HEK293 (cell line): ENCODE results near the gene TANGO2.

Experiments
- CTCF ChIA-PET: fragments of 350-600 bp; formaldehyde crosslinking; extraction: SDS; loops from one replicate; lab custom pipeline; 2021; ENCODE audit warnings: antibody characterized with exemption; lab: Yijun Ruan, JAX
- POLR2A ChIA-PET: fragments of 300-600 bp; formaldehyde crosslinking; extraction: SDS; loops from one replicate; lab custom pipeline; 2020; ENCODE audit warnings: antibody characterized with exemption, inconsistent platforms; lab: Yijun Ruan, JAX
- H3K27ac ChIP-seq: fragments of 200-500 bp; sonication (Bioruptor generic); 2 replicates; pipeline ENCODE4 v1.5.1; 2014; ENCODE audit warnings: low read depth, low read length, control low read depth, inconsistent platforms; ENCODE audit errors: extremely low read depth
- H3K36me3 ChIP-seq, 2 experiments: fragments of 200-500 bp in 1 of 2; sonication (Bioruptor generic) in 1 of 2; 1 replicate in 1 of 2; 2 replicates in 1 of 2; pipeline ENCODE4 v1.5.1; 2014 to 2017; ENCODE audit warnings: inconsistent platforms in 2 of 2, low read length in 2 of 2; ENCODE audit not compliant: control insufficient read depth in 2 of 2, insufficient read depth in 1 of 2
- H3K4me1 ChIP-seq: fragments of 200-500 bp; sonication (Bioruptor generic); 2 replicates; pipeline ENCODE4 v1.5.1; 2014; ENCODE audit warnings: mild to moderate bottlenecking, low read length, inconsistent platforms; ENCODE audit not compliant: control insufficient read depth, insufficient read depth
- H3K4me3 ChIP-seq: 2 replicates; pipeline ENCODE4 v1.5.1; 2011; ENCODE audit warnings: low read depth, mild to moderate bottlenecking, control low read depth, low read length, moderate library complexity
- H3K9me3 ChIP-seq: fragments of 200-500 bp; sonication (Bioruptor generic); 2 replicates; pipeline ENCODE4 v1.5.1; 2014; ENCODE audit warnings: low read depth, low read length, inconsistent platforms; ENCODE audit not compliant: control insufficient read depth, insufficient read depth
- AEBP2 ChIP-seq: fragments of 450-650 bp; formaldehyde crosslinking; IDR thresholded peaks from 2 replicates; pipeline ENCODE4 v1.5.1; 2016; ENCODE audit warnings: missing biosample characterization, missing genetic modification characterization, borderline replicate concordance
- KLF10 ChIP-seq: fragments of 450-650 bp; IDR thresholded peaks from 2 replicates; pipeline ENCODE4 v1.5.1; 2018; ENCODE audit warnings: missing biosample characterization, mild to moderate bottlenecking, missing genetic modification characterization
- ZBTB17 ChIP-seq: fragments of 450-650 bp; formaldehyde crosslinking; IDR thresholded peaks from 2 replicates; pipeline ENCODE4 v1.5.1; 2016; ENCODE audit warnings: missing biosample characterization, missing genetic modification characterization
- ZBTB20 ChIP-seq: fragments of 450-650 bp; formaldehyde crosslinking; IDR thresholded peaks from 2 replicates; pipeline ENCODE4 v1.5.1; 2016; ENCODE audit warnings: missing biosample characterization, missing genetic modification characterization
- ZIC2 ChIP-seq: fragments of 450-650 bp; formaldehyde crosslinking; IDR thresholded peaks from 2 replicates; pipeline ENCODE4 v1.5.1; 2016; ENCODE audit warnings: missing biosample characterization, missing genetic modification characterization
- ZNF10 ChIP-seq: fragments of 450-650 bp; formaldehyde crosslinking; IDR thresholded peaks from 2 replicates; pipeline ENCODE4 v1.5.1; 2017; ENCODE audit warnings: missing biosample characterization, missing genetic modification characterization
- ZNF311 ChIP-seq: fragments of 450-650 bp; formaldehyde crosslinking; IDR thresholded peaks from 2 replicates; pipeline ENCODE4 v1.5.1; 2017; ENCODE audit warnings: missing biosample characterization, missing genetic modification characterization, borderline replicate concordance
- ZNF610 ChIP-seq: fragments of 450-650 bp; formaldehyde crosslinking; IDR thresholded peaks from 2 replicates; pipeline ENCODE4 v1.5.1; 2016; ENCODE audit warnings: missing biosample characterization, missing genetic modification characterization, borderline replicate concordance
- ZNF645 ChIP-seq: fragments of 450-650 bp; formaldehyde crosslinking; IDR thresholded peaks from 2 replicates; pipeline ENCODE4; 2016; ENCODE audit warnings: missing biosample characterization, missing genetic modification characterization
- ZNF677 ChIP-seq: fragments of 450-650 bp; IDR thresholded peaks from 2 replicates; pipeline ENCODE4 v1.5.0; 2018; ENCODE audit warnings: missing biosample characterization, mild to moderate bottlenecking, missing genetic modification characterization, moderate library complexity
- TF ChIP-seq, protein P1 (sequence below): fragments of 450-650 bp; formaldehyde crosslinking; IDR thresholded peaks from 2 replicates; pipeline ENCODE4 v1.5.1; 2016; ENCODE audit warnings: missing biosample characterization, missing genetic modification characterization, borderline replicate concordance

TANGO2 gene

DNA sequence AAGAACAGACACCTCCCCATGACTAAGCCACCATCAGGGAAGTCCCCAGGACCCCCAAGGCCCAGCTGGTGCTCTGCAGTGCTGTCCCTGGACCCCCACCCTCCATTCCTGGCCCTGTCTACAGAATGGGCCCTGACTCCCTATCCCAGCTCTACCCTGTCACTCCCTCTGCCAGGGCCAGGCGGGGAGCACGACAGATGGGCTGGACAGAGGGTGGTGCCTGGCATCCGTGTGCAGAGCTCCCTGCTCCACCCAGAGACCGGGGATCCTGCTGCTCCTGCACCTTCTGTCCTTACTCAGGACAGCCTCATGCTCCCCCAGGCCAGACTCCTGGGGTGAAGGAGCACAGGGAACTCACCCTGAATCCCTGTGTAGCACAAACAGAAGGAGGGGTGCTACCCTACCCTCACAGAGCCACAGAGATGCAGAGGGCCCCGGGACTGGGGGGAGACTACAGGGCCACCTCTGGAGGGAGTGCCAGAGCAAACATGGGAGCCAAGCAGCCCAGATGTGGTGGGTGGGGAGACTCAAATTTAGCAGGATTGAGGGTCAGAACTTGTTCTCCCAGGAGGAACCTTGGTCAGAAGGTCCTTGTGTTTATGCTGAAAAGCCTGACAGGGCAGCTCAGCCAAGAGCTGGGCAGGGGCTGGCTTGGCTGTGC is 6.3 kb upstream of the TANGO2 start:
- POLR2A ChIA-PET = interaction anchor here (1.4 to 3.9 kb wide), 2 partner anchors 26 to 44 kb away, joined by 5 to 26 read pairs; no protein-coding TSS in a partner anchor

GRCh38 chr22:20015187-20015625 is 5.7 kb upstream of the TANGO2 start:
- Histone ChIP-seq H3K27ac (no peak overlapping the region), H3K4me1 (no peaks in the 10 kb centered on the region), H3K9me3 (no peaks in the 10 kb centered on the region), H3K36me3 (no peaks in the 10 kb centered on the region), H3K4me3 (no peak overlapping the region)
- ChIA-PET CTCF (interaction anchor here (0.6 to 6.9 kb wide), 7 partner anchors 31 to 285 kb away, joined by 3 to 150 read pairs (median 5); no protein-coding TSS in a partner anchor), POLR2A (interaction anchor here (1.4 kb wide), 1 partner anchor 27 kb away, joined by 5 read pairs; no protein-coding TSS in a partner anchor)
- TF ChIP-seq ZNF10 (tag by site-specific recombination) (0 out of 2 replicates have a peak, but pooled peaks have one; percentile 53), ZNF311 (tag by site-specific recombination) (no peak)

More for the DNA sequence above, 6.3 kb upstream of the TANGO2 start:
- Histone ChIP-seq H3K4me3 (no peak overlapping the region), H3K9me3 (no peaks in the 10 kb centered on the region), H3K4me1 (no peaks in the 10 kb centered on the region), H3K27ac (no peak overlapping the region), H3K36me3 (no peaks in the 10 kb centered on the region)
- CTCF ChIA-PET = interaction anchor here (0.8 to 6.9 kb wide), 13 partner anchors 9 to 284 kb away, joined by 3 to 150 read pairs (median 5); no protein-coding TSS in a partner anchor
- TF ChIP-seq ZNF610 = no peak
- TF ChIP-seq KLF10 (tag by site-specific recombination) = no peak
- peak; percentile 20; the same call in 1 of the 2 replicates for TF ChIP-seq ZIC2
- TF ChIP-seq, protein P1, sequence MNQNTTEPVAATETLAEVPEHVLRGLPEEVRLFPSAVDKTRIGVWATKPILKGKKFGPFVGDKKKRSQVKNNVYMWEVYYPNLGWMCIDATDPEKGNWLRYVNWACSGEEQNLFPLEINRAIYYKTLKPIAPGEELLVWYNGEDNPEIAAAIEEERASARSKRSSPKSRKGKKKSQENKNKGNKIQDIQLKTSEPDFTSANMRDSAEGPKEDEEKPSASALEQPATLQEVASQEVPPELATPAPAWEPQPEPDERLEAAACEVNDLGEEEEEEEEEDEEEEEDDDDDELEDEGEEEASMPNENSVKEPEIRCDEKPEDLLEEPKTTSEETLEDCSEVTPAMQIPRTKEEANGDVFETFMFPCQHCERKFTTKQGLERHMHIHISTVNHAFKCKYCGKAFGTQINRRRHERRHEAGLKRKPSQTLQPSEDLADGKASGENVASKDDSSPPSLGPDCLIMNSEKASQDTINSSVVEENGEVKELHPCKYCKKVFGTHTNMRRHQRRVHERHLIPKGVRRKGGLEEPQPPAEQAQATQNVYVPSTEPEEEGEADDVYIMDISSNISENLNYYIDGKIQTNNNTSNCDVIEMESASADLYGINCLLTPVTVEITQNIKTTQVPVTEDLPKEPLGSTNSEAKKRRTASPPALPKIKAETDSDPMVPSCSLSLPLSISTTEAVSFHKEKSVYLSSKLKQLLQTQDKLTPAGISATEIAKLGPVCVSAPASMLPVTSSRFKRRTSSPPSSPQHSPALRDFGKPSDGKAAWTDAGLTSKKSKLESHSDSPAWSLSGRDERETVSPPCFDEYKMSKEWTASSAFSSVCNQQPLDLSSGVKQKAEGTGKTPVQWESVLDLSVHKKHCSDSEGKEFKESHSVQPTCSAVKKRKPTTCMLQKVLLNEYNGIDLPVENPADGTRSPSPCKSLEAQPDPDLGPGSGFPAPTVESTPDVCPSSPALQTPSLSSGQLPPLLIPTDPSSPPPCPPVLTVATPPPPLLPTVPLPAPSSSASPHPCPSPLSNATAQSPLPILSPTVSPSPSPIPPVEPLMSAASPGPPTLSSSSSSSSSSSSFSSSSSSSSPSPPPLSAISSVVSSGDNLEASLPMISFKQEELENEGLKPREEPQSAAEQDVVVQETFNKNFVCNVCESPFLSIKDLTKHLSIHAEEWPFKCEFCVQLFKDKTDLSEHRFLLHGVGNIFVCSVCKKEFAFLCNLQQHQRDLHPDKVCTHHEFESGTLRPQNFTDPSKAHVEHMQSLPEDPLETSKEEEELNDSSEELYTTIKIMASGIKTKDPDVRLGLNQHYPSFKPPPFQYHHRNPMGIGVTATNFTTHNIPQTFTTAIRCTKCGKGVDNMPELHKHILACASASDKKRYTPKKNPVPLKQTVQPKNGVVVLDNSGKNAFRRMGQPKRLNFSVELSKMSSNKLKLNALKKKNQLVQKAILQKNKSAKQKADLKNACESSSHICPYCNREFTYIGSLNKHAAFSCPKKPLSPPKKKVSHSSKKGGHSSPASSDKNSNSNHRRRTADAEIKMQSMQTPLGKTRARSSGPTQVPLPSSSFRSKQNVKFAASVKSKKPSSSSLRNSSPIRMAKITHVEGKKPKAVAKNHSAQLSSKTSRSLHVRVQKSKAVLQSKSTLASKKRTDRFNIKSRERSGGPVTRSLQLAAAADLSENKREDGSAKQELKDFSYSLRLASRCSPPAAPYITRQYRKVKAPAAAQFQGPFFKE = no peak
- TF ChIP-seq ZNF645 = no peak
- no peak for TF ChIP-seq ZBTB17 (tag by site-specific recombination)
- no peak for TF ChIP-seq AEBP2 (tag by site-specific recombination)
- TF ChIP-seq ZBTB20 (tag by site-specific recombination) = peak; percentile 71
- no peak for TF ChIP-seq ZNF677
